ENCODE measurements around the gene KIF17. TPM values are rescaled to one million over a fixed set of nuclear protein-coding genes. Genes with fewer than 3 reads are reported as not detected.
A peak's percentile ranks its signal among the peaks of the same experiment; 100 is the strongest.

The KIF17 gene
- total and polyA plus RNA-seq, 4 experiments from 2014 or later: not detected

DNA sequence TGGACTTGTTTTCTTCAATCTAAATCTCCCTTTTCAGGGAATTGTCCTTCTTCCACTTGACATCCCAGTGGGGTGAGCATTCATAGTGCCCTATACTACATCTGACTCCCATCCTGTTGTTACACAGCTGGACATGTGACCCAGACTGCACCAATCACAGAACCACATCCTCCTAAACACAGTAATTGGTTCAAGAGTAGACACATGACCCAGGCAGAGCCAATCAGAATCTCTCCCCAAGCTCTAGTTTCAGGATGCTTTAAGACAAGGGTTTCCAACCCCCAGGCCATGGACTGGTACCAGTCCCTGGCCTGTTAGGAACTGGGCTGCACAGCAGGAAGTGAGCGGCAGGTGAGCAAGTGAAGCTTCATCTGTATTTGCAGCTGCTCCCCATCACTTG lies 51.0 kb downstream of the KIF17 start:
- H3K27ac ChIP-seq (ENCODE audit: low read depth, low read length): no peak overlapping the region
- DNase-seq: no peak
- H3K27me3 ChIP-seq (ENCODE audit: insufficient read depth, low read length): no peaks in the 10 kb centered on the region
- no peak overlapping the region for H3K4me3 Mint-ChIP-seq
- H3K27ac Mint-ChIP-seq: no peak overlapping the region
- POLR2A ChIA-PET (ENCODE audit: partially characterized antibody): no interaction called here
- CTCF ChIA-PET (ENCODE audit: partially characterized antibody): interaction anchor here (1.1 to 1.4 kb wide), 2 partner anchors 26 to 33 kb away, joined by 3 to 4 read pairs; no protein-coding TSS in a partner anchor
- H3K4me1 ChIP-seq (ENCODE audit: insufficient read depth, low read length): peaks cover 9% of the 10 kb centered on the region
- peaks cover 10 to 15% (median 12%) of the 10 kb centered on the region in 4 donors for H3K4me1 Mint-ChIP-seq
- no peaks in the 10 kb centered on the region for H3K36me3 ChIP-seq (ENCODE audit: insufficient read depth, low read length)
- no peaks in the 10 kb centered on the region for H3K36me3 Mint-ChIP-seq
- H3K4me3 ChIP-seq (ENCODE audit: low read length in 2 of 2): no peak overlapping the region
- H3K9me3 ChIP-seq (ENCODE audit: control insufficient read depth in 1 of 2, low read length in 2 of 2): no peaks in the 10 kb centered on the region
- H3K27me3 Mint-ChIP-seq: peaks cover 0 to 2% of the 10 kb centered on the region in 2 donors
- intact Hi-C loops (cut with micrococcal nuclease): no loop called here
- H3K9me3 Mint-ChIP-seq: no peaks in the 10 kb centered on the region

DNA sequence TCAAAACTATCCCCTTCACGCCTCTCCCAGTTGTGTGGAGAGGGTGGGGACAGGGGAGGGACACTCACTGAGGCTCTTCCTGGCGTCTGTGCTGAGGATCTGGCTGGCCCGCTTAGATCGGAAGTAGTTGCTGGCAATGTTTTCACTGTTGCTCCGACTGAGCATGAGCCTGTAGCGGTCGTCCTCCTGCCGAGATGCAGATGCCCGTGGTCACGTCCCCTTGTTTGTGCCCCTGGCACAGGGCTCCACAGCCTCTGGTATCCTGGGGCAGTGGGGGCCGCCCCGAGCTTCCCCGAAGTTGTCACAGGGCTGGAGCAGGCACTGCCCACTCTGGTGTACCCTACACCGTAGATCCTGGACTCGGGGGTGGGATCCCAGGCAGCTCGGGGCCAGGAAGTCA lies 51.7 kb downstream of the KIF17 start:
- H3K27me3 Mint-ChIP-seq: peaks cover 0 to 2% of the 10 kb centered on the region in 2 donors
- peaks cover 10% of the 10 kb centered on the region for H3K4me1 ChIP-seq (ENCODE audit: insufficient read depth, low read length)
- CTCF ChIA-PET (ENCODE audit: partially characterized antibody): interaction anchor here (0.6 to 1.4 kb wide), 4 partner anchors 25 to 604 kb away, joined by 3 to 4 read pairs (median 3); no protein-coding TSS in a partner anchor
- H3K9me3 ChIP-seq (ENCODE audit: control insufficient read depth in 1 of 2, low read length in 2 of 2): no peaks in the 10 kb centered on the region
- no peak overlapping the region for H3K27ac Mint-ChIP-seq
- H3K4me3 ChIP-seq (ENCODE audit: low read length in 2 of 2): no peak overlapping the region
- H3K36me3 Mint-ChIP-seq: peaks cover 0 to 4% of the 10 kb centered on the region in 2 donors
- no peaks in the 10 kb centered on the region for H3K36me3 ChIP-seq (ENCODE audit: insufficient read depth, low read length)
- H3K4me1 Mint-ChIP-seq: peaks cover 11 to 21% (median 16%) of the 10 kb centered on the region in 4 donors
- no peaks in the 10 kb centered on the region for H3K9me3 Mint-ChIP-seq
- no peak for DNase-seq
- intact Hi-C loops (cut with micrococcal nuclease): no loop called here
- no peak overlapping the region for H3K4me3 Mint-ChIP-seq
- no peak overlapping the region for H3K27ac ChIP-seq (ENCODE audit: low read depth, low read length)
- POLR2A ChIA-PET (ENCODE audit: partially characterized antibody): interaction anchor here (1.1 kb wide), 1 partner anchor 33 kb away, joined by 5 read pairs; the partner anchor contains the start of gene PINK1
- H3K27me3 ChIP-seq (ENCODE audit: insufficient read depth, low read length): no peaks in the 10 kb centered on the region

DNA sequence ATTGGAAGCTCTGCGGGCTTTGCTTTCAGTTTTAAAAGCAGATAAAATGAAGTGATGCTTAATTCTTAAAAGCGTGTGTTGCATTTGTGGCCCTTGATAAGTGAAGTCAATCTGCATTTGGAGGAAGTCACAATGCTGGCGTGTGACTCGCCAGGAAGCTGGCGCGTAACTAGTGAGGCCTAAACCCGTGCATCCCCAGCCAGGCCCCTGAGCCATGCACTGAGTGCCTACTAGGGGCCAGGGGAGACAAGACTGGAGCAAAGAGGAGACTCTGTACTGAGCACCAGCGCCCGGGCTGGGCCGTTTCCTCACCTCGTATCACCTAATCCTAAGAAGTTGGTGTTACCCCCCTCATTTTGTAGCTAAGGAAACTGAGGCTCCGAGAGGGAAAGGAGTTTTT lies 52.1 kb downstream of the KIF17 start:
- Mint-ChIP-seq H3K27ac (no peak overlapping the region), H3K4me3 (no peak overlapping the region), H3K4me1 (peaks cover 11 to 25% (median 18%) of the 10 kb centered on the region in 4 donors), H3K36me3 (peaks cover 0 to 7% of the 10 kb centered on the region in 2 donors), H3K27me3 (peaks cover 0 to 2% of the 10 kb centered on the region in 2 donors), H3K9me3 (no peaks in the 10 kb centered on the region)
- no peaks in the 10 kb centered on the region for H3K27me3 ChIP-seq (ENCODE audit: insufficient read depth, low read length)
- peaks cover 10% of the 10 kb centered on the region for H3K4me1 ChIP-seq (ENCODE audit: insufficient read depth, low read length)
- no peak for DNase-seq
- H3K27ac ChIP-seq (ENCODE audit: low read depth, low read length): no peak overlapping the region
- ChIA-PET CTCF (ENCODE audit: partially characterized antibody) (interaction anchor here (0.6 to 1.3 kb wide), 4 partner anchors 25 to 605 kb away, joined by 3 read pairs; no protein-coding TSS in a partner anchor), POLR2A (ENCODE audit: partially characterized antibody) (interaction anchor here (1.1 kb wide), 1 partner anchor 32 kb away, joined by 5 read pairs; the partner anchor contains the start of gene PINK1)
- intact Hi-C loops (cut with micrococcal nuclease): no loop called here
- no peak overlapping the region for H3K4me3 ChIP-seq (ENCODE audit: low read length in 2 of 2)
- H3K36me3 ChIP-seq (ENCODE audit: insufficient read depth, low read length): no peaks in the 10 kb centered on the region
- no peaks in the 10 kb centered on the region for H3K9me3 ChIP-seq (ENCODE audit: control insufficient read depth in 1 of 2, low read length in 2 of 2)

DNA sequence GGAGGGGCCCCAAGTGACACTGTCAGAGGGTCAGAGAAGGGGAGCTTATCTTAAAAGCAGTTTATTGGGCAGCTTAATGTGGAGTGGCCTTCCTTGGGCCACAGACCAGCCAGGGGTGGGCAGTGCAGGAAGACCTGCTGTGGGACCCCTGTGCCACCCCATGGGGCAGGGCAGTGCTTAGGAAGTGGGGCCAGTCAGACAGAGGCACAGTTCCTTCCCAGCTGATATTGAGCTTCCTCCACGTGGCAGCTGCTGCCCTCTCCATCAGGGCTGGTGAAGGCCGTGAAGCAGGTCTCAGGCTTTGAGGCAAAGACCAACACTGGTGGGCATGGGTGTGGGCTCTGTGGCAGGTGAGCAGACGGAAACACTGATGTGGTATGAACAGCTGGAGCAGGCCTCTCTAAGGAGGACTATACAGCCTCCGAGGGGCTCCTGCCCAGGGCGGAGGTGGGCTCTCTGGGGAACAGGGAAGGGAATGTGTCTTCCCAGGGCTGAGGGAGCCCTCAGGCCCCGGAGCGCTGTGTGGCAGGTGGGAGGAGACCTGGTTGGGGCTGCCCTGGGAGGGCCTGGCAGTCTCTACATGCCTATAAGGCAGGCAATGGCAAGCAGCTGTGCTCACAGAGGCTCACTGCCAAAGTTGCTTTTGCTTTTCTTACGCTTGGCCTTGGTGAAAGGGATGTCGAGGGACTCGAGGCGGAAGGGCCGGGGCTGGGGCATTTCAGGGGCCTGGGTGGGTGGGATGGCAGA lies 53.7 kb downstream of the KIF17 start:
- no peaks in the 10 kb centered on the region for H3K9me3 Mint-ChIP-seq
- peaks cover 27 to 40% (median 34%) of the 10 kb centered on the region in 4 donors for H3K4me1 Mint-ChIP-seq
- peaks cover 0 to 20% of the 10 kb centered on the region in 2 donors for H3K36me3 Mint-ChIP-seq
- ChIA-PET POLR2A (ENCODE audit: partially characterized antibody) (interaction anchor here (0.9 to 1.6 kb wide), 2 partner anchors 30 to 122 kb away, joined by 3 to 5 read pairs; partner anchors contain the start of gene HP1BP3), CTCF (ENCODE audit: partially characterized antibody) (interaction anchor here (0.8 to 1.2 kb wide), 3 partner anchors 14 to 33 kb away, joined by 3 to 5 read pairs (median 3); partner anchors contain the start of gene PINK1)
- Histone ChIP-seq H3K36me3 (ENCODE audit: insufficient read depth, low read length) (no peaks in the 10 kb centered on the region), H3K4me3 (ENCODE audit: low read length in 2 of 2) (no peak overlapping the region), H3K27me3 (ENCODE audit: insufficient read depth, low read length) (no peaks in the 10 kb centered on the region), H3K4me1 (ENCODE audit: insufficient read depth, low read length) (peaks cover 26% of the 10 kb centered on the region), H3K27ac (ENCODE audit: low read depth, low read length) (no peak overlapping the region), H3K9me3 (ENCODE audit: control insufficient read depth in 1 of 2, low read length in 2 of 2) (no peaks in the 10 kb centered on the region)
- no peak overlapping the region for H3K4me3 Mint-ChIP-seq
- no peaks in the 10 kb centered on the region for H3K27me3 Mint-ChIP-seq
- DNase-seq: no peak
- intact Hi-C loops (cut with micrococcal nuclease): loop anchor here (5.0 kb wide), 1 partner anchor 157 kb away; the partner anchor contains the start of gene MUL1
- no peak overlapping the region for H3K27ac Mint-ChIP-seq

DNA sequence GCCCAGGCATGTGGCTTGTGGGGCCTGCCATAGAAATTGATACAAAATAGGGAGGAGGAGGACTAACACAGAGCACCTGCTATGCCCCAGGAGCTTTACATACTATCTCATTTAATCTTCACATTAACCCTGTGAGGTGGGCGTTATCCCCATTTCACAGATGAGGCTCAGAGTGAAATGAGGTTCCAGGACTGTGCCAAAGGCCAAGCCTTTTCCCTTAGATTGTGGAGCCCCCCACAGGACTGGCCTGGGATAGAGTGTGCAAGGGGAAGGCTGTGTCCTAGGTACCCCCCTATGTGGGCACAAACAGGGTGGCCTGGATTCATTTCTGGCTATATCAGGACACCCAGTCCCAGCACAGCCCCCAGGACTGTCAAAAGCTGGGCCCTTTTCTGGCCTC lies 54.4 kb downstream of the KIF17 start:
- intact Hi-C loops (cut with micrococcal nuclease): loop anchor here (5.0 kb wide), 1 partner anchor 156 kb away; the partner anchor contains the start of gene MUL1
- H3K27ac ChIP-seq (ENCODE audit: low read depth, low read length): no peak overlapping the region
- H3K27ac Mint-ChIP-seq: peak overlapping the region in 1 of 7 donors; percentile 97
- no peaks in the 10 kb centered on the region for H3K27me3 ChIP-seq (ENCODE audit: insufficient read depth, low read length)
- peaks cover 29 to 47% (median 37%) of the 10 kb centered on the region in 4 donors for H3K4me1 Mint-ChIP-seq
- H3K36me3 ChIP-seq (ENCODE audit: insufficient read depth, low read length): peaks cover 2% of the 10 kb centered on the region
- H3K4me3 Mint-ChIP-seq: peak overlapping the region in 4 of 8 donors; percentile 20 to 99 (median 39)
- peaks cover 34% of the 10 kb centered on the region for H3K4me1 ChIP-seq (ENCODE audit: insufficient read depth, low read length)
- no peaks in the 10 kb centered on the region for H3K9me3 ChIP-seq (ENCODE audit: control insufficient read depth in 1 of 2, low read length in 2 of 2)
- no peaks in the 10 kb centered on the region for H3K9me3 Mint-ChIP-seq
- ChIA-PET CTCF (ENCODE audit: partially characterized antibody) (interaction anchor here (0.8 to 1.2 kb wide), 3 partner anchors 14 to 33 kb away, joined by 3 to 5 read pairs (median 3); partner anchors contain the start of gene PINK1), POLR2A (ENCODE audit: partially characterized antibody) (interaction anchor here (1.6 kb wide), 1 partner anchor 123 kb away, joined by 3 read pairs; the partner anchor contains the start of gene HP1BP3)
- no peak overlapping the region for H3K4me3 ChIP-seq (ENCODE audit: low read length in 2 of 2)
- no peak for DNase-seq
- peaks cover 0 to 24% of the 10 kb centered on the region in 2 donors for H3K36me3 Mint-ChIP-seq
- no peaks in the 10 kb centered on the region for H3K27me3 Mint-ChIP-seq

DNA sequence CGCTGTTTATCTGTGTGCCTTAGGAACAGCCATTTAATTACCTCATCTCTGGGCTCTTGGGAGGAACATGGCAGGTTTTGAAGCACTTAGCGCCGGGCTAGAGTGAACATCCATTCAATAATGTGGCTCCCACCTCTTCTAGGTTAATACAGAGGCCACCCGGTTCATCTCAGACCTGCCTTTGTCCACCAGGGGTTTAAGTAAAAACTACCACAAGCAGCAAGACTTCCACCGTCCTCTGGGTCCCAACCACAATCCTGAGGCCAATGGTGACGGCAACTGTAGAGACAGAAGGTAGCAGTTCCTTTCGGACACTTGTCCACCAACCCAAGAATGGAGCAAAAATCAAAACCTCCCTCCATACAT lies 55.7 kb downstream of the KIF17 start:
- ChIA-PET POLR2A (ENCODE audit: partially characterized antibody) (interaction anchor here (1.1 to 3.0 kb wide), 4 partner anchors 28 to 125 kb away, joined by 3 to 24 read pairs (median 9); partner anchors contain the start of gene HP1BP3), CTCF (ENCODE audit: partially characterized antibody) (interaction anchor here (1.0 to 2.0 kb wide), 5 partner anchors 21 to 533 kb away, joined by 3 to 10 read pairs (median 6); no protein-coding TSS in a partner anchor)
- H3K4me3 ChIP-seq (ENCODE audit: low read length in 2 of 2): peak overlapping the region; percentile 86 to 98
- DNase-seq: no peak
- H3K36me3 ChIP-seq (ENCODE audit: insufficient read depth, low read length): peaks cover 15% of the 10 kb centered on the region
- no peaks in the 10 kb centered on the region for H3K27me3 ChIP-seq (ENCODE audit: insufficient read depth, low read length)
- peak overlapping the region; percentile 96 to 99 (median 98) for H3K27ac Mint-ChIP-seq
- H3K27me3 Mint-ChIP-seq: no peaks in the 10 kb centered on the region
- intact Hi-C loops (cut with micrococcal nuclease): loop anchor here (5.0 kb wide), 1 partner anchor 155 kb away; the partner anchor contains the start of gene MUL1
- peaks cover 3 to 37% of the 10 kb centered on the region in 2 donors for H3K36me3 Mint-ChIP-seq
- peaks cover 30 to 59% (median 42%) of the 10 kb centered on the region in 4 donors for H3K4me1 Mint-ChIP-seq
- no peaks in the 10 kb centered on the region for H3K9me3 Mint-ChIP-seq
- peaks cover 37% of the 10 kb centered on the region for H3K4me1 ChIP-seq (ENCODE audit: insufficient read depth, low read length)
- H3K4me3 Mint-ChIP-seq: peak overlapping the region; percentile 96 to 100 (median 98)
- H3K9me3 ChIP-seq (ENCODE audit: control insufficient read depth in 1 of 2, low read length in 2 of 2): no peaks in the 10 kb centered on the region
- peak overlapping the region; percentile 74 for H3K27ac ChIP-seq (ENCODE audit: low read depth, low read length)

Measured in CD4-positive, alpha-beta memory T cell (primary cell).